Fibroblast of lung (primary cell): ENCODE measurements around the gene CDC37. TPM values are rescaled to one million over a fixed set of nuclear protein-coding genes. Genes with fewer than 3 reads are reported as not detected.
"Not testable (repeated sequence)": the region's sequence is repeated elsewhere in the genome, so short reads cannot be mapped to it uniquely, and the experiment has no call there.

Experiments
- DNase-seq, 2 donors: peaks; one replicate each; pipeline versions ENCODE4 v3.0.0 to v3.0.0-alpha.2; 2010; ENCODE audit warnings: low read depth in 2 of 2
- H2AFZ ChIP-seq: 2 replicates; pipeline ENCODE4 v1.5.1; 2012; ENCODE audit warnings: low read length, control low read depth, inconsistent platforms
- H3K27ac ChIP-seq: 2 replicates; pipeline ENCODE4 v1.5.1; 2011; ENCODE audit warnings: low read length, control low read depth; ENCODE audit not compliant: insufficient read depth
- H3K27me3 ChIP-seq: 2 replicates; pipeline ENCODE4 v1.5.1; 2011; ENCODE audit warnings: mild to moderate bottlenecking, low read length; ENCODE audit not compliant: control insufficient read depth, insufficient read depth
- H3K36me3 ChIP-seq: 2 replicates; pipeline ENCODE4 v1.5.1; 2011; ENCODE audit warnings: low read length; ENCODE audit not compliant: control insufficient read depth, insufficient read depth
- H3K4me1 ChIP-seq: 2 replicates; pipeline ENCODE4 v1.5.1; 2011; ENCODE audit warnings: low read length; ENCODE audit not compliant: control insufficient read depth, insufficient read depth; ENCODE audit errors: extremely low read depth
- H3K4me2 ChIP-seq: 2 replicates; pipeline ENCODE4 v1.5.1; 2011; ENCODE audit warnings: low read length, control low read depth; ENCODE audit not compliant: insufficient read depth; ENCODE audit errors: extremely low read depth
- H3K4me3 ChIP-seq, 4 experiments: fragments of 200-600 bp in 1 of 4; sonication (generic) in 1 of 4; replicated peaks in 1 of 4; 2 replicates each; pipeline ENCODE4 v1.5.1; 2011 to 2016; ENCODE audit warnings: low read length in 4 of 4, low read depth in 3 of 4, mild to moderate bottlenecking in 3 of 4, control low read depth in 2 of 4, inconsistent platforms in 1 of 4, mixed read lengths in 1 of 4; ENCODE audit not compliant: insufficient read depth in 1 of 4; ENCODE audit errors: control extremely low read depth in 1 of 4
- H3K79me2 ChIP-seq: 2 replicates; pipeline ENCODE4 v1.5.1; 2012; ENCODE audit warnings: mild to moderate bottlenecking, low read length, inconsistent platforms; ENCODE audit not compliant: control insufficient read depth, insufficient read depth
- H3K9ac ChIP-seq: 2 replicates; pipeline ENCODE4 v1.5.1; 2011; ENCODE audit warnings: mild to moderate bottlenecking, low read length, control low read depth; ENCODE audit not compliant: insufficient read depth
- H3K9me3 ChIP-seq: 2 replicates; pipeline ENCODE4 v1.5.1; 2012; ENCODE audit warnings: low read depth, low read length; ENCODE audit not compliant: control insufficient read depth, insufficient read depth
- H4K20me1 ChIP-seq: 2 replicates; pipeline ENCODE4 v1.5.1; 2011; ENCODE audit warnings: low read length; ENCODE audit not compliant: control insufficient read depth, insufficient read depth; ENCODE audit errors: extremely low read depth
- EZH2 ChIP-seq: IDR thresholded peaks from 2 replicates; pipeline ENCODE4 v1.5.1; 2012; ENCODE audit warnings: low read length, control low read depth, mild to moderate bottlenecking; ENCODE audit errors: missing control alignments
- polyA plus RNA-seq, 2 donors: library from polyadenylated mRNA; depleted of rRNA in 1 of 2; stranded (reverse) in 1 of 2; unstranded in 1 of 2; fragments of >200 nt; gene quantifications; 2 replicates each; pipeline ENCODE4 v1.2.1, GENCODE V29; 2011 to 2012; ENCODE audit warnings: missing spikeins in 1 of 2
- total RNA-seq: library from RNA; depleted of rRNA; stranded (reverse); fragments of >200 nt; gene quantifications from 2 replicates; pipeline ENCODE4 v1.2.1, GENCODE V29; 2014
- TF ChIP-seq, protein P1 (sequence below), 2 donors: IDR thresholded peaks in 1 of 2; conservative IDR thresholded peaks in 1 of 2; 1 replicate in 1 of 2; 2 replicates in 1 of 2; pipeline ENCODE4 v1.5.1; 2011 to 2012; ENCODE audit warnings: low read length in 2 of 2, control low read depth in 1 of 2, inconsistent platforms in 1 of 2, low read depth in 1 of 2, mild to moderate bottlenecking in 1 of 2

Gene CDC37
- total and polyA plus RNA-seq, 2 donors (not counting 1 experiment from before 2014, with no cell fraction given): 129 to 266 TPM

DNA sequence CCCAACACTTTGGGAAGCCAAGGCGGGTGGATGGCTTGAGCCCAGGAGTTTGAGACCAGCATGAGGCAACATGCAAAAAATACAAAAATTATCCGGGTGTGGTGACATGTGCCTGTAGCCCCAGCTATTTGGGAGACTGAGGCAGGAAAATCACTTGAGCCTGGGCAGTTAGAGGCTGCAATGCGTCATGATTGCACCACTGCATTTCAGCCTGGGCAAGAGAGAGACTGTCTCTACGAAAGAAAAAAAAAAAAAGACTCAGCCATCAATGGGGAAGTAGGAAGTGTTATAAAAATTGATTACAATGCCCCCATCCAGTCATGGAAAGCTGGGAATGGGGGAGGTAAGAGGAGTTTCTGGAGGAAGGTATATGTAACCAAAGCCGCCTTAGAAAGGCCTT lies 28.4 kb downstream of the CDC37 start:
- H3K79me2 ChIP-seq: peaks cover 5% of the 10 kb centered on the region
- H3K9me3 ChIP-seq: no peaks in the 10 kb centered on the region
- H3K9ac ChIP-seq: no peak overlapping the region
- TF ChIP-seq EZH2: no peak
- TF ChIP-seq, protein P1, sequence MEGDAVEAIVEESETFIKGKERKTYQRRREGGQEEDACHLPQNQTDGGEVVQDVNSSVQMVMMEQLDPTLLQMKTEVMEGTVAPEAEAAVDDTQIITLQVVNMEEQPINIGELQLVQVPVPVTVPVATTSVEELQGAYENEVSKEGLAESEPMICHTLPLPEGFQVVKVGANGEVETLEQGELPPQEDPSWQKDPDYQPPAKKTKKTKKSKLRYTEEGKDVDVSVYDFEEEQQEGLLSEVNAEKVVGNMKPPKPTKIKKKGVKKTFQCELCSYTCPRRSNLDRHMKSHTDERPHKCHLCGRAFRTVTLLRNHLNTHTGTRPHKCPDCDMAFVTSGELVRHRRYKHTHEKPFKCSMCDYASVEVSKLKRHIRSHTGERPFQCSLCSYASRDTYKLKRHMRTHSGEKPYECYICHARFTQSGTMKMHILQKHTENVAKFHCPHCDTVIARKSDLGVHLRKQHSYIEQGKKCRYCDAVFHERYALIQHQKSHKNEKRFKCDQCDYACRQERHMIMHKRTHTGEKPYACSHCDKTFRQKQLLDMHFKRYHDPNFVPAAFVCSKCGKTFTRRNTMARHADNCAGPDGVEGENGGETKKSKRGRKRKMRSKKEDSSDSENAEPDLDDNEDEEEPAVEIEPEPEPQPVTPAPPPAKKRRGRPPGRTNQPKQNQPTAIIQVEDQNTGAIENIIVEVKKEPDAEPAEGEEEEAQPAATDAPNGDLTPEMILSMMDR (conservative IDR thresholded peaks at IDR 0.05 in 1 of 2, IDR thresholded peaks at IDR 0.05 in 1 of 2; ENCODE audit: low read depth in 1 of 2, low read length in 2 of 2): no peak
- H4K20me1 ChIP-seq: no peaks in the 10 kb centered on the region
- no peak overlapping the region for H3K4me2 ChIP-seq
- no peaks in the 10 kb centered on the region for H3K4me1 ChIP-seq
- H3K27me3 ChIP-seq: no peaks in the 10 kb centered on the region
- no peak overlapping the region for H3K4me3 ChIP-seq
- no peak overlapping the region for H2AFZ ChIP-seq
- DNase-seq: no peak
- no peak overlapping the region for H3K27ac ChIP-seq
- peaks cover 6% of the 10 kb centered on the region for H3K36me3 ChIP-seq

DNA sequence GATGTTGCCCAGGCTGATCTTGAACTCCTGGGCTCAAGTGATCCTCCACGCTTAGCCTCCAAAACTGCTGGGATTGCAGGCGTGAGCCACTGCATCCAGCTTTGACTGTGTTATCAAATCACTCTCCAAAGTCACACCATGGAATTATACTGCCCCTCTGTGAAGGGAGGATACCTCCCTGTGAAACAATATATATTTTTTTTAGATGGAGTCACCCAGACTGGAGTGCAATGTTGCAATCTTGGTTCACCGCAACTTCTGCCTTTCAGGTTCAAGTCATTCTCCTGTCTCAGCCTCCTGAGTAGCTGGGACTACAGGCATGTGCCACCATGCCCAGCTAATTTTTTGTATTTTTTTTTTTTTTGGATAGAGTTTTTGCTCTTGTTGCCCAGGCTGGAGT lies 30.7 kb downstream of the CDC37 start:
- no peak for TF ChIP-seq EZH2
- TF ChIP-seq, protein P1 (conservative IDR thresholded peaks at IDR 0.05 in 1 of 2, IDR thresholded peaks at IDR 0.05 in 1 of 2; ENCODE audit: low read depth in 1 of 2, low read length in 2 of 2): no peak

DNA sequence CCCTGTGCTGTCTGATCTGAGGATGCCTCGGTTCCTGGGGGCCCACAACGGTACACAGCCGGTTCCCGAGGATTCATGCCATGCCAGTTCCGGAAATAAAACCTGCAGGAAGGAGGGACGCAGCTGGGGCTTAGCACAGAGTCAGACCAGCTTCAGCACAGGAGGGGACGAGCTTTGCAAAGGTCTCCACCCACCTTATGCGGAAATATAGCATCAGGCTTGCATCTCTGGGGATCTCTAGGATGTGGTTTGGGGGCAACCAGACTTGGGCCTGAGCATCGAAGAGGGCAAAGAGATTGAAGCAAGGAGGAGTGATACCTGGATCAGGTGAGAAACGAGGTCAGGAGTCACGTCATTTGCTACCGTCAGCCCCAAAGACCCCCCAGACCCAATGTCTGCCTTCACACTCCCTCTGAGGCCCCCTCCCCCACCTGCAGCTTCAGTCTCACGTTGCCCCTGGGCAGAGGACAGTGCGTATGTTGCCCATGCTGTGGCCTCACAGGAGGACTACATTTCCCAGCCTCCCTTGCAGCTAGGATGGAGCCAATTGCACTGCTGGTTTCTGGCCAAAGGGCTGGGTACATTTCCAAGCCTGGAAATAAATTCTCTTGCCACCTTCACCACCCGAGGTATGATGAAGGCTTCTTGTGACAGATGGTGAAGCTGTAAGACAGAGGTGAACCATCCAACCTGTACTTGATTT lies 35.1 kb downstream of the CDC37 start:
- Histone ChIP-seq H3K36me3 (peaks cover 17% of the 10 kb centered on the region), H2AFZ (no peak overlapping the region), H3K4me3 (no peak overlapping the region), H3K27me3 (no peaks in the 10 kb centered on the region), H3K27ac (no peak overlapping the region), H3K79me2 (no peaks in the 10 kb centered on the region), H3K4me2 (no peak overlapping the region), H3K9me3 (no peaks in the 10 kb centered on the region), H3K9ac (no peak overlapping the region), H4K20me1 (no peaks in the 10 kb centered on the region), H3K4me1 (no peaks in the 10 kb centered on the region)
- no peak for TF ChIP-seq EZH2
- TF ChIP-seq, protein P1 (conservative IDR thresholded peaks at IDR 0.05 in 1 of 2, IDR thresholded peaks at IDR 0.05 in 1 of 2; ENCODE audit: low read depth in 1 of 2, low read length in 2 of 2): no peak
- DNase-seq: no peak

More for the DNA sequence above, 30.7 kb downstream of the CDC37 start:
- no peak overlapping the region for H3K9ac ChIP-seq
- H3K27ac ChIP-seq: no peak overlapping the region
- no peaks in the 10 kb centered on the region for H3K4me1 ChIP-seq
- DNase-seq: no peak
- no peaks in the 10 kb centered on the region for H3K27me3 ChIP-seq
- no peak overlapping the region for H2AFZ ChIP-seq
- no peak overlapping the region for H3K4me3 ChIP-seq
- peaks cover 7% of the 10 kb centered on the region for H3K36me3 ChIP-seq
- no peaks in the 10 kb centered on the region for H3K9me3 ChIP-seq
- H4K20me1 ChIP-seq: no peaks in the 10 kb centered on the region
- H3K4me2 ChIP-seq: no peak overlapping the region
- no peaks in the 10 kb centered on the region for H3K79me2 ChIP-seq

DNA sequence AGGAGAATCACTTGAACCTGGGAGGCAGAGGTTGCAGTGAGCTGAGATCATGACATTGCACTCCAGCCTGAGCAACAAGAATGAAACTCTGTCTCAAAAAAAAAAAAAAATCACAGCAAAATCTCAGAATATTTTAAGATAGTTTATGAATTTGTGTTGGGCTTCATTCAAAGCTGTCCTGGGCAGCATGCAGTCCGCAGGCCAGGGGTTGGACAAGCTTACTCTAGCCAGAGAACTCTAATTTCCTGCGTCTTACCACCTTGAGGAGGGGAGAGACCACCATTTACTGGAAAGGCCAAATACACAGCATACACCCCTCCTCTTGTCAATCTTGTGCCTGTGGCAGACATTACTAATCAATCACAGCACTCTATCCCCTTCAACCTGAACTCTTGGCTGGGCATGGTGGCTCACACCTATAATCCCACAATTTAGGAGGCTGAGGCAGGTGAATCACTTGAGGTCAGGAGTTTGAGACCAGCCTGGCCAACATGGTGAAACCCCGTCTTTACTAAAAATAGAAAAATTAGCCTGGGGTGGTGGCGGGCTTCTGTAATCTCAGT lies 36.3 kb downstream of the CDC37 start:
- not testable (repeated sequence) for H3K4me1 ChIP-seq, DNase-seq, H2AFZ ChIP-seq, H3K27me3 ChIP-seq, H3K9ac ChIP-seq, H3K27ac ChIP-seq, H3K9me3 ChIP-seq, H3K4me2 ChIP-seq, H4K20me1 ChIP-seq, H3K79me2 ChIP-seq, H3K4me3 ChIP-seq
- H3K36me3 ChIP-seq: peaks cover 18% of the 10 kb centered on the region
